HEK293T (cell line): ENCODE results near the gene FBXO31.

Experiments used
- BHLHE40 ChIP-seq: fragments of 450-650 bp; IDR thresholded peaks from 2 replicates; pipeline ENCODE4 v1.6.1; 2016; ENCODE audit warnings: mild to moderate bottlenecking, moderate library complexity, borderline replicate concordance
- FOXK2 ChIP-seq: fragments of 450-650 bp; IDR thresholded peaks from 2 replicates; pipeline ENCODE4 v1.6.1; 2016; ENCODE audit warnings: mild to moderate bottlenecking
- TF ChIP-seq, protein P1 (sequence below): fragments of 450-650 bp; IDR thresholded peaks from 2 replicates; pipeline ENCODE4 v1.6.1; 2016

DNA sequence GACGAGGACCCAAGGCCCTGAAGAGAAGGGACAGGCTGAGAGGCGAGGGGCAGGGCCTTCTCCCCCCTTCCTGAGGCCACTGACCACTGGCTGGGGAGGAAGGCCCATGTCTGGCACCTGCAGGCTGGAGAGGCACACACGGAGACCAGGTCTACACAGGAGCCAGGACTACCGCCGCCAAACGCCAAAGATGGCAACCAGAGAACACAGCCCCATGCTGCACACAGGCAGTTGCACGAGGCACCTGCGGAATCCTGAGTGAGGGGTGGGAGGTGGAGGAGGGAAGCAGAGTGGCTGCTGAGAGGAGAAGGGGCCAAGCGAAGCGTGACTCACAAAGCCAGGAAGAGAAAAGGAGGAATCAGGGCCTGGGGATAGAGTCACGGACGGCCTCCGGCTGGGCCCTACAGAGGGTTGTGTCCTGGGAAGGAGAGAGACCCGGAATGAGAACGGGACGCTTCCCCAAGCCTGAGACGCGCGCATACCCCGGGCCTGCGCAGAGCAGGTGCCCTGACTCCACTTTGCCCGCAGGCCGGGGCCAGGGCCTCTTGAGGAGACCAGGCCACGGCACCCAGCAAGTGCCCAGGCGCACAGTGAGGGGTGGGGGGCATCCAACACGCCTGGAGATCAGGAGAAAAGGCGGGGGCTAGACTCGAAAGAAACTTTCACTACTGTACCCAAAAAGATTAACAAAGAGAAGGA is 37.7 kb downstream of the FBXO31 start:
- TF ChIP-seq BHLHE40: no peak
- TF ChIP-seq, protein P1, sequence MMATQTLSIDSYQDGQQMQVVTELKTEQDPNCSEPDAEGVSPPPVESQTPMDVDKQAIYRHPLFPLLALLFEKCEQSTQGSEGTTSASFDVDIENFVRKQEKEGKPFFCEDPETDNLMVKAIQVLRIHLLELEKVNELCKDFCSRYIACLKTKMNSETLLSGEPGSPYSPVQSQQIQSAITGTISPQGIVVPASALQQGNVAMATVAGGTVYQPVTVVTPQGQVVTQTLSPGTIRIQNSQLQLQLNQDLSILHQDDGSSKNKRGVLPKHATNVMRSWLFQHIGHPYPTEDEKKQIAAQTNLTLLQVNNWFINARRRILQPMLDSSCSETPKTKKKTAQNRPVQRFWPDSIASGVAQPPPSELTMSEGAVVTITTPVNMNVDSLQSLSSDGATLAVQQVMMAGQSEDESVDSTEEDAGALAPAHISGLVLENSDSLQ: no peak
- no peak for TF ChIP-seq FOXK2
